K562 (cell line): Measurements from ENCODE around the gene ISYNA1. TPM values are rescaled to one million over a fixed set of nuclear protein-coding genes. Genes with fewer than 3 reads are reported as not detected.

Source experiments
- ATAC-seq: fragments of 200-7000 bp; cut with Tn5 transposase; 3 replicates; pipeline ENCODE4 v1.9.1; 2020; ENCODE audit warnings: moderate library complexity
- BruUV-seq: library from RNA; stranded (reverse); fragments of 400-500 nt; replicated peaks from 2 replicates; lab custom pipeline; 2021; lab: Mats Ljungman, UMichigan
- CTCF ChIA-PET: fragments of 300-600 bp; formaldehyde crosslinking; extraction: SDS; loops from one replicate; lab custom pipeline; 2021; ENCODE audit warnings: low intra/inter-chr PET ratio; lab: Yijun Ruan, JAX
- POLR2A ChIA-PET: fragments of 300-600, 350-650 bp; sonication (Branson Sonifier 250); formaldehyde crosslinking; extraction: SDS; loops from one replicate; lab custom pipeline; 2021; ENCODE audit warnings: antibody characterized with exemption, inconsistent platforms; lab: Yijun Ruan, JAX
- DNase-seq, 4 experiments: peaks; one replicate each; pipeline versions ENCODE4 v3.0.0 to v3.0.0-alpha.2; 2011 to 2018; ENCODE audit warnings: low spot score in 3 of 4, mixed read lengths in 3 of 4; ENCODE audit errors: extremely low read depth in 1 of 4
- FAIRE-seq: peaks from 2 replicates; lab custom pipeline; 2011; peaks lifted over from hg19 to GRCh38; lab: Jason Lieb, UNC
- H2AFZ ChIP-seq: 2 replicates; pipeline ENCODE4 v1.6.0; 2011; ENCODE audit warnings: low read depth, low read length, control low read depth, inconsistent platforms
- H3K27ac ChIP-seq: fragments of 200-600 bp; 3 replicates; pipeline ENCODE4 v1.8.0; 2011; ENCODE audit warnings: low read depth, mild to moderate bottlenecking, control low read depth, inconsistent platforms, low read length, moderate library complexity, mixed read lengths; ENCODE audit errors: extremely low read depth
- H3K27me3 ChIP-seq, 2 experiments: fragments of 300-600 bp in 1 of 2; 2 replicates in 1 of 2; 3 replicates in 1 of 2; pipeline versions ENCODE4 v1.6.0 to v1.8.0; 2011; ENCODE audit warnings: inconsistent platforms in 2 of 2, low read length in 2 of 2, mild to moderate bottlenecking in 1 of 2, mixed read lengths in 1 of 2, moderate library complexity in 1 of 2; ENCODE audit not compliant: control insufficient read depth in 2 of 2, insufficient read depth in 2 of 2
- H3K36me3 ChIP-seq: fragments of 300-600 bp; 3 replicates; pipeline ENCODE4 v1.8.0; 2011; ENCODE audit warnings: mild to moderate bottlenecking, low read length, inconsistent platforms; ENCODE audit not compliant: control insufficient read depth, insufficient read depth
- H3K4me1 ChIP-seq, 2 experiments: fragments of 200-600 bp in 1 of 2; replicated peaks in 1 of 2; 2 replicates in 1 of 2; 3 replicates in 1 of 2; pipeline versions ENCODE4 v1.5.1 to v1.8.0; 2011; ENCODE audit warnings: inconsistent platforms in 2 of 2, low read length in 2 of 2, mild to moderate bottlenecking in 1 of 2, mixed read lengths in 1 of 2, moderate library complexity in 1 of 2; ENCODE audit not compliant: control insufficient read depth in 2 of 2, insufficient read depth in 2 of 2
- H3K4me2 ChIP-seq: 2 replicates; pipeline ENCODE4 v1.6.1; 2011; ENCODE audit warnings: low read length, control low read depth, inconsistent platforms, mixed read lengths; ENCODE audit not compliant: insufficient read depth
- H3K4me3 ChIP-seq: fragments of 200-600 bp; sonication (generic), shearing (Covaris generic); 2 replicates; pipeline ENCODE4 v1.5.1; 2016; ENCODE audit warnings: control low read depth, inconsistent platforms
- H3K79me2 ChIP-seq: fragments of 200-600 bp; 3 replicates; pipeline ENCODE4 v1.8.0; 2011; ENCODE audit warnings: low read length, inconsistent platforms; ENCODE audit not compliant: control insufficient read depth, insufficient read depth
- H3K9ac ChIP-seq, 2 experiments: 2 replicates each; pipeline versions ENCODE4 v1.6.0 to v1.6.1; 2011; ENCODE audit warnings: low read depth in 2 of 2, low read length in 2 of 2, control low read depth in 1 of 2, inconsistent platforms in 1 of 2, mild to moderate bottlenecking in 1 of 2, mixed read lengths in 1 of 2; ENCODE audit not compliant: insufficient read depth in 1 of 2
- H3K9me1 ChIP-seq: one replicate; pipeline ENCODE4 v1.6.0; 2011; ENCODE audit warnings: inconsistent platforms, mild to moderate bottlenecking, low read length, moderate library complexity; ENCODE audit not compliant: control insufficient read depth, insufficient read depth
- H3K9me3 ChIP-seq: replicated peaks from 2 replicates; pipeline ENCODE4 v1.5.1; 2011; ENCODE audit warnings: low read depth, low read length, inconsistent platforms; ENCODE audit not compliant: control insufficient read depth, insufficient read depth
- H4K20me1 ChIP-seq: replicated peaks from 2 replicates; pipeline ENCODE4 v1.6.1; 2011; ENCODE audit warnings: low read length, inconsistent platforms, mixed read lengths; ENCODE audit not compliant: control insufficient read depth, insufficient read depth
- ETV6 ChIP-seq, 3 experiments: fragments of 150-350 bp in 1 of 3; sonication (generic) in 1 of 3; formaldehyde crosslinking in 1 of 3; IDR thresholded peaks; 2 replicates each; pipeline versions ENCODE4 v1.6.1 to v1.8.0; 2014 to 2022; ENCODE audit warnings: borderline replicate concordance in 2 of 3, low read depth in 2 of 3, antibody characterized with exemption in 1 of 3, low read length in 1 of 3, mild to moderate bottlenecking in 1 of 3, missing genetic modification reagents in 1 of 3
- POLR2G ChIP-seq: fragments of 200-400 bp; formaldehyde crosslinking; IDR thresholded peaks from 2 replicates; pipeline ENCODE4 v1.6.1; 2017; ENCODE audit warnings: low read depth, mild to moderate bottlenecking, antibody characterized with exemption, low read length, moderate library complexity
- TCF7 ChIP-seq: sonication (generic); IDR thresholded peaks from 2 replicates; pipeline ENCODE4 v1.6.1; 2016; ENCODE audit warnings: antibody characterized with exemption, borderline replicate concordance
- ZFX ChIP-seq: sonication (generic); formaldehyde crosslinking; IDR thresholded peaks from 2 replicates; pipeline ENCODE4 v1.8.0; 2022; ENCODE audit warnings: mild to moderate bottlenecking, missing genetic modification reagents, moderate library complexity
- ZNF263 ChIP-seq: sonication (generic); formaldehyde crosslinking; IDR thresholded peaks from 2 replicates; pipeline ENCODE4 v1.8.0; 2022; ENCODE audit warnings: mild to moderate bottlenecking, missing genetic modification reagents, borderline replicate concordance
- ZNF444 ChIP-seq: fragments of 250-450 bp; sonication (Bioruptor Pico); IDR thresholded peaks from 2 replicates; pipeline ENCODE4 v1.4.0; 2020; ENCODE audit warnings: mild to moderate bottlenecking, moderate library complexity
- WGBS: fragments of 100-300 bp; shearing (Covaris generic); methylation state at CpG from one replicate; pipeline ENCODE4 v1.1.6; 2016; ENCODE audit warnings: low coverage, mixed read lengths; ENCODE audit not compliant: insufficient coverage; ENCODE audit errors: missing lambda C conversion rate; 5-methylcytosine and 5-hydroxymethylcytosine counted together
- in situ Hi-C: fragments of 300-500 bp; cut with MboI; formaldehyde crosslinking; loops from 4 replicates; pipeline ENCODE4 v1.15.0; 2018; ENCODE audit warnings: inconsistent platforms, mixed read lengths
- intact Hi-C: fragments of 100-400 bp; cut with micrococcal nuclease; formaldehyde crosslinking; loops from 2 replicates; pipeline ENCODE4 v1.14.2; 2022
- polyA plus RNA-seq, 8 experiments: library from polyadenylated mRNA; depleted of rRNA in 4 of 8; stranded (reverse) in 5 of 8; unstranded in 3 of 8; fragments of >200 nt; fragmentation: Nextera tagmentation in 2 of 8; fragmentation: Illumina TruSeq in 1 of 8; extraction: Ambion mirVana in 2 of 8; extraction: Trizol in 1 of 8; gene quantifications; 2 replicates each; pipeline versions ENCODE4 v1.2.1 to v1.2.3, GENCODE V29; 2011 to 2014; ENCODE audit warnings: inconsistent platforms in 1 of 8, missing spikeins in 1 of 8
- total RNA-seq, 7 experiments: library from RNA; depleted of rRNA in 6 of 7; stranded (reverse); fragments of >200 nt in 6 of 7; fragmentation: Illumina TruSeq in 2 of 7; extraction: Trizol in 2 of 7; gene quantifications; 2 replicates each; pipeline versions ENCODE4 v1.2.1 to v1.2.3, GENCODE V29; 2011 to 2021; ENCODE audit warnings: low replicate concordance in 1 of 7

The ISYNA1 gene
- total and polyA plus RNA-seq, 9 of the 15 experiments (the other 6 are each of a cell fraction or from before 2014, with no cell fraction given): 21.8 to 460 (median 93.2) TPM

DNA sequence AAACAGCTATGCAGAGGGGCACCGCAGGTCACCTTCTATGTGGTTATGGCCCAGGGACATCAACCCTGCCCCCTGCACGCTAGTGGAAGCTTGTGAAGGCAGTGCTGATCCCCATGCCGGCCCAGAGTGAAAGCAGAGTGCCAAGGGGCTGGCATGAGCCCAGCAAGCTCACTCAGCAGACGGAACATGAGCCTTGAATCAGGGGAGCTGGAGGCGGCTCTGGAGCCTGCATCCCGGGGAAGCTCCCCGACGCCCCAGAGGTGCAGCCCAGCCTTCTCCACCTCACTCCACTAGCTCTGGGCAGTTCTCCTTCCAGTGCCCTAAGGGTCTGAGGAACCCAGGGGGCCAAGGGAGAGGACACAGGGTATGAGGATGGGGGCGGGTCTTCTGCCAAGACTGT is 19.0 kb upstream of the ISYNA1 start:
- no TSS peak for BruUV-seq
- TF ChIP-seq ZNF444 (CRISPR knock-in tag) (no peak), POLR2G (peak; percentile 37; the same call in 1 of the 2 replicates)
- Histone ChIP-seq H3K9me1 (no peaks in the 10 kb centered on the region), H3K4me3 (no peak overlapping the region), H3K4me2 (no peak overlapping the region), H3K4me1 (peaks cover 0 to 19% of the 10 kb centered on the region in 2 experiments; a peak in 2 of 5 replicates), H3K36me3 (peaks cover 69% of the 10 kb centered on the region), H3K27ac (no peak overlapping the region), H3K9ac (no peak overlapping the region), H2AFZ (no peak overlapping the region), H3K27me3 (no peaks in the 10 kb centered on the region), H4K20me1 (peaks cover 3% of the 10 kb centered on the region; the same call in 1 of the 2 replicates), H3K79me2 (no peaks in the 10 kb centered on the region; the same call in 2 of the 3 replicates), H3K9me3 (no peaks in the 10 kb centered on the region)
- POLR2A ChIA-PET: interaction anchor here (0.7 to 1.3 kb wide), 5 partner anchors 10 to 69 kb away, joined by 3 to 6 read pairs (median 3); no protein-coding TSS in a partner anchor
- intact Hi-C loops (no loop called here), in situ Hi-C loops (no loop called here)
- ATAC-seq (no peak), FAIRE-seq (no peak), DNase-seq (no peak)
- WGBS: 94% methylated on average over 8 of the region's 9 CpGs
- CTCF ChIA-PET: no interaction called here

DNA sequence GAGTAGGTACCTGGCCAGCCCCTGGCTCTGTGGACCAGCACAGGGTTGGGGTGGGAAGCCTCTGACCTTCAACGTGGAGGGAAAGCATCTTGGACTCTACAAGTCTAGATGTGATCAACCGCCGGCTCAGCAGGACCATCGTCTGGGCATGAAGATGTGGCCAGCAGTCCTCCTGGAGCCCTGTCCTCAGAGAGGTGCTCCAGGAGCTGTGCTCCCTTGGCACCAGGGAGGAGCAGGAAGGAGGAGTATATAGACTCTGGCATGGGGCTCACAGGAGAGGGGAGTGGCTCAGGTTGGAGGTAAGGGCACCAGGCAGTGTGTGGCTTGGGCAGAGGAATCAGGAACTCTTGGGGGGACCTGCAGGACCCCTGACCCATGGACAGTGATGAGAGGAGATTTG is 18.3 kb upstream of the ISYNA1 start:
- intact Hi-C loops (no loop called here), in situ Hi-C loops (no loop called here)
- 87% methylated on average over 4 of the region's 4 CpGs for WGBS
- no peaks in the 10 kb centered on the region; the same call in 1 of the 2 replicates for H4K20me1 ChIP-seq
- no peak for ATAC-seq
- no peak overlapping the region for H3K27ac ChIP-seq
- no peak for FAIRE-seq
- peaks cover 69% of the 10 kb centered on the region for H3K36me3 ChIP-seq
- no peaks in the 10 kb centered on the region for H3K9me3 ChIP-seq
- ChIA-PET CTCF (no interaction called here), POLR2A (interaction anchor here (0.7 kb wide), 1 partner anchor 55 kb away, joined by 4 read pairs; no protein-coding TSS in a partner anchor)
- no peak for DNase-seq
- peaks cover 0 to 16% of the 10 kb centered on the region in 2 experiments; a peak in 2 of 5 replicates for H3K4me1 ChIP-seq
- no TSS peak for BruUV-seq
- no peaks in the 10 kb centered on the region; the same call in 2 of the 3 replicates for H3K79me2 ChIP-seq
- no peak overlapping the region for H3K4me3 ChIP-seq
- H3K27me3 ChIP-seq: no peaks in the 10 kb centered on the region
- no peak overlapping the region for H3K4me2 ChIP-seq
- no peak overlapping the region for H3K9ac ChIP-seq
- no peak overlapping the region for H2AFZ ChIP-seq
- H3K9me1 ChIP-seq: no peaks in the 10 kb centered on the region
- TF ChIP-seq ZNF263 (CRISPR knock-in tag) (peak; percentile 84), ETV6 (IDR thresholded peaks at IDR 0.05; ENCODE audit: borderline replicate concordance in 1 of 2, low read depth in 2 of 2, low read length in 1 of 2) (no peak), ETV6 (CRISPR knock-in tag; IDR thresholded peaks at IDR 0.05; ENCODE audit: borderline replicate concordance) (no peak), TCF7 (no peak), ZFX (CRISPR knock-in tag) (no peak)
